HG02642 (cell line): Measurements from ENCODE around the gene CFAP107.
"Not testable (repeated sequence)": the region's sequence is repeated elsewhere in the genome, so short reads cannot be mapped to it uniquely, and the experiment has no call there.

Source experiments
- ATAC-seq: cut with Tn5 transposase; IDR thresholded peaks from one replicate; pipeline ENCODE4 v1.9.1; 2021; ENCODE audit warnings: mild to moderate bottlenecking; ENCODE audit not compliant: unreplicated experiment, poor library complexity

The CFAP107 gene

DNA sequence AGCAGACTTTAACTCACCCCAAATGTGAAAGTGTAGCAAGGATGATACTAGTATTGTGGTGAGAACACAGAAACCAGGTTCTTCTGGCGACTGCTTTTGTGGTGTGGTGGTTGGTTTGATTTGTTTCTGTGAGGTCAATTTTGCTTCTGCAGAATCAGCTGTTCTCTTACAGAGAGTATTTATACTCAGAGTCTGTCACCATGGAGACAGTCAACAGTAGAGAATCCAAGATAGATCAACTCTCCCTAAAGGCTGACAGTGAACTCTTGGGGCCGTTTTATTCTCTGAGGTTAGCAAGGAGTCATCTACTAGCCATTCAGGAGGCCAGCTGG lies at the start of gene CFAP107:
TSS of gene CFAP107 (plus strand) at position 209 of the 332 bp plus-strand sequence. CDS start 231 bp downstream, outside the sequence.
- ATAC-seq: no peak

DNA sequence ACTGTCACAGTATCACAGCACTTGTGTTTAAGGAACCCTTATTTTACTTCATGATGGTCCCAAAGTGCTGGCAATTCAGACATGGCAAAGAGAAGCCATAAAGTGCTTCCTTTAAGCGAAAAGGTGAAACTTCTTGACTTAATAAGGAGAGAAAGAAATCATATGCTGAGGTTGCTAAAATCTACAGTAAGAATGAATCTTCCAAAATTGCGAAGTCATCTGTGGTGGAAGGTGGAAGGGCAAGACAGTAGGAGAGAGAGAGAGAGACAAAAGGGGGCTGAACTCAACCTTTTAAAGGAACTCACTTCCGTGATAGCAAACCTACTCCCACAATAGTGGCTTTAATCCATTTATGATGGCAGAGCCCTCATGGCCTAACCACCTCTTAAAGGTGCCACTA lies 49.3 kb upstream of the CFAP107 start:
- no peak for ATAC-seq

DNA sequence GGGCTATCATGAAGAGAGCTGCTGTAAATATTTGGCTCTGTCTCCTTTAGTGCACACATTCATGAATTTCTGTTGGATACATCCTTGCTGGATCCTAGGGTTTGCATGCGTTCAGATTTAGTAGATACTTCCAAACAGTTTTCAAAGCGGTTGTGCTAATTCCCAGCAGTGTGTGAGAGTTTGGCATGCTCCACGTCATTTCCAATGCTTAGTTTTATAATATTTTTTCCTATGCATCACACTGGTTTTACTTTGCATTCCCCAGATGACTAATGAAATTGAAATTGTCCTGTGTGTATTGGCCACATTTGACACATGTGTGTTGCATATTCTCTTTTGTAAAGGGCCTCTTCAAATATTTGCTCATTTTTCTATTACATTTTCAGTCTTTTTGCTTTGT lies 48.6 kb upstream of the CFAP107 start:
- ATAC-seq: no peak

GRCh38 chr1:12703821-12704451 lies 42.1 kb upstream of the CFAP107 start:
- no peak for ATAC-seq

GRCh38 chr1:12706061-12706460 lies 39.9 kb upstream of the CFAP107 start:
- no peak for ATAC-seq

DNA sequence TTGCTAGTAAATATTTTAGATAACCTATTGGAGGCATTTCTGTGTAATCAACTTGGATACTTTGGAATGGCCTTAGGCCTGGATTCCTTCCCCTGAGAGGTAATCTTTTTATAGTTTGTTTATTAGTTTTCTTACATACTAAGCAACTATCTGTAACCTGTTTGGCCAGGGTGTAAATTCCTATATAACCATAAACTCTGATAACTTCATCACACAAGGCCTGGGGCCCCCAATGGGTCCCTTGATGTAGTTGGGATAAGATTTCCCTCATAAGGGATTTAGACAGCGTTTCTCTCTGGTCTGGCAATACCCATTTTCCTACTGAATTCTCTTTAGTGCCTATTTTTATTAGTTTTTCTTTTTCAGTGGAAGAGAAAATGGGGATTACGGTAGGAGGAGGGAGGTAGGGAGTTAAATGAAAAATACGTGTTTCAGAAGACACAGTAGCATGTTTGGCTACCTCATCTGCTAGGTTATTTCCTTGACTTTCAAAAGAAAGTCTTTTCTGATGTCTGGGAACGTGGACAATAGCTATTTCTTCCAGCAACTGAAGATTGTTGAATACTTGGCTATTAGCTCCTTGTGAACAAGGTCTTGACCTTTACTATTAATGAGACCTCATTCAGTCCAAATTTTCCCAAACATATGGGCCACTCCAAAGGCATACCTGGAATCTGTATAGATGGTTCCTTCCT lies 37.5 kb upstream of the CFAP107 start:
- ATAC-seq: no peak

DNA sequence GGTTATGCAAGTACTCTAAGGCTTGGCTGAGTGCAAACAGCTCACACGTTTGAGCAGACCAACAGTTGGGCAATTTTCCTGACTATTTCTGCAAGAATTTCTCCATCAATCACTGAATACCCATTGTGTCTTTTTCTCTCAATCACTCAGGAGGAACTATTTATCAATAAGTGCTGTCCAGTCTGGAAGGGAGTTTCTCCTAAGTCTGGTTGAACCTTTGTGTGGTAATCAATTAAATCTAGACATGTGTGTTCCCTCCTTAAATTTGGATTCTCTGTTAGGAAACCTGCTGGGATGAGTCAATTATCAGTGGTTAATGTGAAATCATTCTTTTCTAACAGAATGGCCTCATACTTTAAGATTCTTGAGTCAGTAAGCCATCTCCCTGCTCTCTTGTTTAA lies 36.9 kb upstream of the CFAP107 start:
- no peak for ATAC-seq

GRCh38 chr1:12709696-12710095 lies 36.3 kb upstream of the CFAP107 start:
- ATAC-seq: no peak

DNA sequence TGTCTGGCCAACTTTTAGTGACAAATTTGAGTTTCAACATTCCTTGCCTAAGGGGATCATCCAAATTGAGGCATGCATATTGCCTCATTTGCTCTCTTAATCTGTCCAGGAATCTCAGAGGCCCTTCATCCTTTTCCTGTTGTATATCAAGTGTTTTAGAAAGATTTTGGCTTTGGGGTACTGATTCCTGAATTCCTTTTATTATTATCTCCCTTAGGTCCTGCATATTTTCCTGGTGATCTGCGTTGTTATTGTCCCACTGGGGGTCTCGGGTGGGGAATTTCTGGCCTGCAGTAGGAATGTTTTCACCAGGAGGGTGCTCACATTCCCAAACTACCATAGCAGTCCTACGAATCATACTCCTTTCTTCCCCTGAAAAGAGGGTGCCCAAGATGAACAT lies 34.5 kb upstream of the CFAP107 start:
- ATAC-seq: no peak

GRCh38 chr1:12712076-12712475 lies 33.9 kb upstream of the CFAP107 start:
- ATAC-seq: no peak

DNA sequence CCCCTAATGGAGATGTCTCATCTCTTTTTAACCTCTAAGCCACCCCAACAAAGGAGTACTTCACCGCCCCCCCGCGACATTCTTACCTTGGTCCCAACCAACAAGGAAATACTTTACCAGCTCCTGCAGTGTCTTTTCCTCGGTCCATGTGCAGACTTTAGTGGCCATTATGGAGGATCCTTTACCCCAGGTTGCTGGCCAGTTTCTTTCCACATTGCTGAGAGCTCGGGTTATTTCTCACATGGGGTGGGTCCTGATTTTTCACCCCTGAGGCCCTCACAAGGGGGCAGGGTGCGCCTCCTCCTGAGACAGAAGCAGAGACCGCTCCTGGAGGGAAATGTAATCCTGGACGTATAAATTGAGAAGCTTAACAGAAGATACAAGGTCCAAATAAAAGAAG lies 33.1 kb upstream of the CFAP107 start:
- ATAC-seq: no peak

- not testable (repeated sequence) for ATAC-seq
These were observed 32.3 kb upstream of the CFAP107 start for GRCh38 chr1:12713651-12714050.

- no peak for ATAC-seq
These were observed 31.1 kb upstream of the CFAP107 start for GRCh38 chr1:12714710-12715475.

DNA sequence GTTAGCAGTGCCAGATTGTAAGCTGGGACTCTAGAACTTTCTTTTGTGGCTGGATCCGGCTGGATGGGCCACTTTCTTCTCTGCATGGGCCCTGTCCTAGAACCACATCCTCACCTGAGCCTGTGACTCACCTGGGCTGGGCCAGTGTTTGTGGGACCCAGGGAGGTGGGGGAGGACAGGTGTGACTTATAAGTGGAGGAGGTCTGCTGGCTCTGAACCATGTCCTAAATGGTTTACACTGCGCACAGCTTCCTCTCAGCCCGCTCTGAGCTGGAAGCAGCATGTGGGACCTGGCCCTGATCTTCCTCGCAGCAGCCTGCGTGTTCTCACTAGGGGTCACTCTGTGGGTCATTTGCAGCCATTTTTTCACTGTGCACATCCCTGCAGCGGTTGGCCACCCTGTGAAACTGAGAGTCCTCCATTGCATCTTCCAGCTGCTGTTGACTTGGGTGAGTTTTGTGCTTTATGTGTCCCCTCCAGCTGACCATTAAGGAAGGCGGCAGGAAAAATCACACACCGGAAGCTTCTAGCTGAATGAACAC lies 30.0 kb upstream of the CFAP107 start, which contains the start of gene AADACL3:
TSS of gene AADACL3 (plus strand) at position 215 of the 542 bp plus-strand sequence. CDS start at position 282, 67 bp downstream.
- ATAC-seq: no peak

GRCh38 chr1:12717301-12717838 lies 28.6 kb upstream of the CFAP107 start:
- no peak for ATAC-seq

- ATAC-seq: no peak
These were observed 23.4 kb upstream of the CFAP107 start for GRCh38 chr1:12722626-12723025.

DNA sequence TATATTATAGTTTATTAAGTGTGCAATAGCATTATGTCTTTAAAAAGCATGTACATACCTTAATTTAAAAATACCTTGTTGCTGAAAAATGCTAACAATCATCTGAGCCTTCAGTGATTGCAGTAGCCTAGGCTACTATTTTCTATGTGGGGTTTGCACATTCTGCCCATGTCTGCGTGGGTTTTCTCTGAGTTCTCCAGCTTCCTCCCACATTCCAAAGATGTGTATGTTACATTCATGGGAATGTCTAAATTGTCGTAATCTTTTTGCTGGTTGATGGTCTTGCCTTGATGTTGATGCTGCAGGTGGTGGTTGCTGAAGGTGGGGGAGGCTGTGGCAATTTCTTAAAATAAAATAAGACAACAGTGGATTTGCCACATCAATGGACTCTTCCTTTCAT lies 17.6 kb upstream of the CFAP107 start:
- ATAC-seq: no peak

DNA sequence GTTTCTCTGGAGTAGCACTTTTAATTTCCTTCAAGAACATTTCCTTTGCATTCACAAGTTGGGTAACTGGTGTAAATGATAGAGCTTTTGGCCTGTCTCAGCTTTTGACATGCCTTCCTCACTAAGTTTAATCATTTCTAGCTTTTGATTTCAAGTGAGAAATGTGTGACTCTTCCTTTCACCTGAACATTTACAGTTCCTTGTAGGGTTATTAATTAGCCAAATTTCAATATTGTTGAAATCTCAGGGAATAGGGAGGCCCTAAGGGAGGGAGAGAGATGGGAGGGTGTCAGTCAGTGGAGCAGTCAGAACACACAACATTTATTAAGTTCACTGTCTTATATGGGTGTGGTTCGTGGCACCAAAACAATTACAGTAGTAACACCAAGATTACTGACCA lies 15.8 kb upstream of the CFAP107 start:
- no peak for ATAC-seq

DNA sequence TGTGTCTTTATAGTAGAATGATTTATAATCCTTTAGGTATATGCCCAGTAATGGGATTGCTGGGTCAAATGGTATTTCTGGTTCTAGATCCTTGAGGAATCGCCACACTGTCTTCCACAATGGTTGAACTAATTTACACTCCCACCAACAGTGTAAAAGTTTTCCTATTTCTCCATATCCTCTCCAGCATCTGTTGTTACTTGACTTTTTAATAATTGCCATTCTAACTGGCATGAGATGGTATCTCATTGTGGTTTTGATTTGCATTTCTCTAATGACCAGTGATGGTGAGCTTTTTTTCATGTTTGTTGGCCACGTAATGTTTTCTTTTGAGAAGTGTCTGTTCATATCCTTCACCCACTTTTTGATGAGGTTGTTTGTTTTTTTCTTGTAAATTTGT lies 14.9 kb upstream of the CFAP107 start:
- not testable (repeated sequence) for ATAC-seq

GRCh38 chr1:12734651-12735050 lies 11.3 kb upstream of the CFAP107 start:
- no peak for ATAC-seq

GRCh38 chr1:12738934-12739333 lies 7.1 kb upstream of the CFAP107 start:
- ATAC-seq: no peak
